ENCODE data around the gene PYGB.

The PYGB gene

GRCh38 chr20:25253606-25254275 is 5.9 kb downstream of the PYGB start:
- TF ChIP-seq, protein P1, sequence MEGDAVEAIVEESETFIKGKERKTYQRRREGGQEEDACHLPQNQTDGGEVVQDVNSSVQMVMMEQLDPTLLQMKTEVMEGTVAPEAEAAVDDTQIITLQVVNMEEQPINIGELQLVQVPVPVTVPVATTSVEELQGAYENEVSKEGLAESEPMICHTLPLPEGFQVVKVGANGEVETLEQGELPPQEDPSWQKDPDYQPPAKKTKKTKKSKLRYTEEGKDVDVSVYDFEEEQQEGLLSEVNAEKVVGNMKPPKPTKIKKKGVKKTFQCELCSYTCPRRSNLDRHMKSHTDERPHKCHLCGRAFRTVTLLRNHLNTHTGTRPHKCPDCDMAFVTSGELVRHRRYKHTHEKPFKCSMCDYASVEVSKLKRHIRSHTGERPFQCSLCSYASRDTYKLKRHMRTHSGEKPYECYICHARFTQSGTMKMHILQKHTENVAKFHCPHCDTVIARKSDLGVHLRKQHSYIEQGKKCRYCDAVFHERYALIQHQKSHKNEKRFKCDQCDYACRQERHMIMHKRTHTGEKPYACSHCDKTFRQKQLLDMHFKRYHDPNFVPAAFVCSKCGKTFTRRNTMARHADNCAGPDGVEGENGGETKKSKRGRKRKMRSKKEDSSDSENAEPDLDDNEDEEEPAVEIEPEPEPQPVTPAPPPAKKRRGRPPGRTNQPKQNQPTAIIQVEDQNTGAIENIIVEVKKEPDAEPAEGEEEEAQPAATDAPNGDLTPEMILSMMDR (IDR thresholded peaks at IDR 0.05), result no peak
- TF ChIP-seq ZFX (IDR thresholded peaks at IDR 0.05; ENCODE audit: borderline replicate concordance), result no peak
- H3K27ac ChIP-seq, result no peak overlapping the region

DNA sequence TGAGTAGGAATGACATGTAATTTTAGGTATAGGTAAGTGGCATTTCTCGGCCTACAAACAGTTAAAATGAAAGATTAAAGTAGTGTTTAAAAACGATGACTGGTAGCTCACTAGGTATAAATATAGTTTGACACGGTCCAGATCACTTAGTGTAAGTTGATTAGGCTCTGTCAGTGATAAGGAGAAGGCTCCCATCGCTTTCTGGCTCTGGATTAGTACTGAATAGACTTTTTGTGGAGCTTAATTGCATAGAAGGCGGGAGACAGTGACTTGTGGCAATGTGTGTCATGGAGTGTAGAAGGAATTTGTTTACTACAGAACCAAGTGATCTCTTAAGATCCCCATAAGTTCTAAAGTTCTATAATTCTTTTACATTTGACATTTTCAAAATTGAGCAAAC is 6.7 kb downstream of the PYGB start:
- no peak overlapping the region for H3K27ac ChIP-seq
- TF ChIP-seq, protein P1 (IDR thresholded peaks at IDR 0.05), result no peak
- no peak for TF ChIP-seq ZFX (IDR thresholded peaks at IDR 0.05; ENCODE audit: borderline replicate concordance)

DNA sequence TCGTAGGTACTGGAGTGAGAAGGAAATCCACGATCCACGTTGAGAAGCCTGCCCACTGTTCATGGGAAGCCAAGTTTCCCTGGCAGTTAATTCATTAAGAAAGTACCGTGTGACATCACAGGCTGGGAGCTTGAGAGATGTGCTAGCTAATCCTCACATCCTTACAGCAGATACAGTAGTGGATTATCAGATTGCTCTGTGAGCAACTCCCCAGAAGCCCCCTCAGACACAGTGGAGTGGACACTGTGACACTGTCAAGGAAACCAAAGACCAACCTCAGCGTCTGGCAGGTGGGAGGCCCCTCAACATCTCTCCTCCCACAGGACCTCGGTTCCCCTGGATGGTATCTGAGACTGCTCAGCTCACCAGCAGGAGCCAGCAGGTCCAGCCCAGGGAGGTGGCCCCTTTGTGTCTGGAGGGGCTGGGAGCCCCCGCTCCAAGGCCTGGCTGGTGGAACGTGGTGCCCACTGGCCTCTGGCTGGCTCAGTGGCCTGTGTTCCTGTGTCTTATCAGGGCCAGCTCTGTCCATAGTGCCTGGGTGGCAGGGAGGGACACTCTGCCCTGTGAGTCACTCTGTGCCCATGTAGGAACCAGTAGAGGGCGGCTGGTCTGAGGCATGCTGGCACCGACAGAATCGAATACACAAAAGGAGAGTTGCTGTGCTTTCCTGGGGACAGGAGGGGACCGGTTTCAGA is 7.2 kb downstream of the PYGB start:
- TF ChIP-seq, protein P1 (IDR thresholded peaks at IDR 0.05), result no peak; the same call in 1 of the 2 replicates
- TF ChIP-seq ZFX (IDR thresholded peaks at IDR 0.05; ENCODE audit: borderline replicate concordance), result no peak
- H3K27ac ChIP-seq, result no peak overlapping the region

- H3K27ac ChIP-seq, result no peak overlapping the region
- TF ChIP-seq, protein P1 (IDR thresholded peaks at IDR 0.05), result no peak
- no peak for TF ChIP-seq ZFX (IDR thresholded peaks at IDR 0.05; ENCODE audit: borderline replicate concordance)
These were observed 8.5 kb downstream of the PYGB start for GRCh38 chr20:25256226-25256859.

DNA sequence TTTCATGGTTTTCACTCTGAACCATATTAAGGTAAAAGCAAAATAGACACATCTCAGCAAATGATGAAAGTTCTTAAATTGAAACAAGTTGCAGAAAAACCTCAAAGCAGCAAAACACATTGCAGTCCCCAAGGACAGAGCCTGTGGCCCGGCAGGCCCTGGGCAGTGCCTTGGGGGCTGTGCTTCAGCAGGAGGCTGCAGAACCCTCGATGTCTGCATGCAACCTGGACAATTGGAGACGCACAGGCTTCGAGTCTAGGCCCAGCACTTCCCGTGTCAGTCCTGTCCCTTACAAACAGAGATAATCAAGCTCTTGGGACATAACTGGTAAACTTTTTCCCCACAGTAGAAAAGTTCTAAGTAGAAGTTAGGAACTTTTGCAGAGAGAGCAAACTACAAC is 9.2 kb downstream of the PYGB start:
- no peak for TF ChIP-seq ZFX (IDR thresholded peaks at IDR 0.05; ENCODE audit: borderline replicate concordance)

DNA sequence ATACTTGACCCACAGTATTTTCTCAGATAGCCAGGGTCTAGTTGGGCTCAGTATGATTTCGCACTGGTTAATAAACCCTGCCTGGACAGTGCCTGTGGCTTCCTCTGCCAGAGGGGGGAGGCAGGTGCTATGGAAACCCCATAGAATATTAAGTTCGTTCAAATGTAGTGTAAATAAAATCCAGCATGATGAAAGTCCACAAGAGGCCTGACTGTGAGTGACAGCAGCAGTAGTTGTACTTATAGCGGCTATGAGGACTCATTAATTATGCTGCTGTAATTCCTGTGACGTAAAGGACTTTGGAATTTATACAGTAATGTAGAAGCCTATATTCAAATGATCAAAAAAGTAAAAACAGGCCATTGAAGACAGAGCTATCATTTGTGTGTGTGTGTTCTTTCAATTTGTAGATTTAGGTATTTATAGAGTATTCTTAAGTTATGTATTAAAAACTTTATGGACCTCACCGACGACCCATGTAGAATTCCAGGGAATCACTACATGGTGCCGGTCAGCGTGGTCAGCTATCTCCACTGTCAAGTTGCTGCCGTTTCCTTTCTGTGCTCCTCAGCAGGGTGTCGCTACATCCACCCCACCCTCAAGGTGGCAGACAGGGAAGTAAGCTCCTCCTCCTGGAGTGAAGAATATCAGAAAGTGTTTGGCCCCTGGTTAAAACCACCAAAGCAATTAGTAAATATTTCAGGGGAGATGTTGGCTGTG is 10.0 kb downstream of the PYGB start:
- H3K27ac ChIP-seq, result no peak overlapping the region
- TF ChIP-seq, protein P1 (IDR thresholded peaks at IDR 0.05), result no peak
- TF ChIP-seq ZFX (IDR thresholded peaks at IDR 0.05; ENCODE audit: borderline replicate concordance), result no peak

More for the DNA sequence above, 9.2 kb downstream of the PYGB start:
- H3K27ac ChIP-seq, result no peak overlapping the region

DNA sequence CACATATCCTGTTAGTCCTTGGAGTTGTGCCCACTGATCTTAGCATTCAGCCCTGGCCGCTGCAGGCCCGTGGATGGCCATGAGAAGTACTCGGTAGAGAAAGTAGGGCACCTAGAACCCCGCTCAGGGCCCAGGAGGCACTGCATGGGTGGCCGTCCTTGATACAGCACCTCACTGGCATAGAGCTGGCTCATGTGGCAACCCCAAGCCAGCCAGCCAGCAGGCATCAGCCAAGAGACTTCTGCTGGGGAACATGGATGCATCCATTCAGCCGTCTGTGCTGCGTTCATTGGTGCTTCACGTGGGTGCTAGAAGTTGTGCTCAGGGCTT is 10.6 kb downstream of the PYGB start:
- no peak for TF ChIP-seq ZFX (IDR thresholded peaks at IDR 0.05; ENCODE audit: borderline replicate concordance)
- TF ChIP-seq, protein P1 (IDR thresholded peaks at IDR 0.05), result no peak
- H3K27ac ChIP-seq, result no peak overlapping the region

Measured in 22Rv1 (cell line).